ENCODE results near the gene MAD1L1. TPM values are rescaled to one million over a fixed set of nuclear protein-coding genes. Genes with fewer than 3 reads are reported as not detected.
A peak's percentile ranks its signal among the peaks of the same experiment; 100 is the strongest.

MAD1L1 gene
- total and polyA plus RNA-seq, 2 of the 13 experiments (the other 11 are each of a cell fraction or from before 2014, with no cell fraction given), result 17.4 to 64.7 TPM

DNA sequence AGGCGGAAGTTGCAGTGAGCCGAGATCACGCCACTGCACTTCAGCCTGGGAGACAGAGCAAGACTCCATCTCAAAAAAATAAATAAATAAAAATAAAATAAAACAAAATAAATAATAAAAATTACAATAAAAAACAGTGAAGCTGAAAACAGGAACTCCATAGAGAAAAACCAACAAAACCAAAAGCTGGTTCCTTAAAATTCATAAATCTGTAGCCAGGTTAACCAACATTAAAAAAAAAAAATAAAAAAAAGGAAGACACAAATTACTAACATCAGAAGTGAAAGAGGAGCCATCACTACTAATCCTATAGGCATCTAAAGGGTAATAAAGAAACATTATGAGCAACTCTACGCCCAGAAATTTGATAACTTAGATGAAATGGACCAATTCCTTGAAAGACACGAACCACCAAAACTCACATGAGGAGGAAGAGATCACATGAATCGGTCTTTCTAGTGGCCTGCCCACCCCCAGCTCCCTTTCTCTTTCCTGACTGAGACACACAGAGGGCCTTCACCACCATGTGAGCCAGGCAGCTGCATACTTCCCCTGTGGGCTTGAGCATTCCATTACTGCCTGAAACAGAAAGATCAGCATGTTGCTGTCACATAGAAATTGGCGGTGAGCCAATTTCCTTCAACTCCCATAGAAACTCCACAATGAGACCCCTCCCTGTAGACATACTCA is 208.7 kb downstream of the MAD1L1 start:
- H3K9ac ChIP-seq (ENCODE audit: insufficient read depth, low read depth, low read length), result no peak overlapping the region
- peaks cover 15% of the 10 kb centered on the region for H3K79me2 ChIP-seq (ENCODE audit: insufficient read depth, low read length)
- H3K9me3 ChIP-seq (ENCODE audit: low read length), result peaks cover 33% of the 10 kb centered on the region
- in situ Hi-C loops (cut with HindIII; ENCODE audit: extremely low pct_ligation_motif_present, low pct_unique_long_range_greater_than_20kb) (no loop called here), intact Hi-C loops (cut with micrococcal nuclease; ENCODE audit: unreplicated experiment) (no loop called here)
- H3K4me2 ChIP-seq (ENCODE audit: low read depth, low read length), result no peak overlapping the region
- H2AFZ ChIP-seq (ENCODE audit: low read length), result no peak overlapping the region
- peaks cover 26% of the 10 kb centered on the region for H3K4me1 ChIP-seq (ENCODE audit: insufficient read depth, low read length)
- TF ChIP-seq LCORL (IDR thresholded peaks at IDR 0.05) (peak; percentile 72), LCORL (CRISPR knock-in tag; IDR thresholded peaks at IDR 0.05) (no peak)
- TF ChIP-seq, protein P1, sequence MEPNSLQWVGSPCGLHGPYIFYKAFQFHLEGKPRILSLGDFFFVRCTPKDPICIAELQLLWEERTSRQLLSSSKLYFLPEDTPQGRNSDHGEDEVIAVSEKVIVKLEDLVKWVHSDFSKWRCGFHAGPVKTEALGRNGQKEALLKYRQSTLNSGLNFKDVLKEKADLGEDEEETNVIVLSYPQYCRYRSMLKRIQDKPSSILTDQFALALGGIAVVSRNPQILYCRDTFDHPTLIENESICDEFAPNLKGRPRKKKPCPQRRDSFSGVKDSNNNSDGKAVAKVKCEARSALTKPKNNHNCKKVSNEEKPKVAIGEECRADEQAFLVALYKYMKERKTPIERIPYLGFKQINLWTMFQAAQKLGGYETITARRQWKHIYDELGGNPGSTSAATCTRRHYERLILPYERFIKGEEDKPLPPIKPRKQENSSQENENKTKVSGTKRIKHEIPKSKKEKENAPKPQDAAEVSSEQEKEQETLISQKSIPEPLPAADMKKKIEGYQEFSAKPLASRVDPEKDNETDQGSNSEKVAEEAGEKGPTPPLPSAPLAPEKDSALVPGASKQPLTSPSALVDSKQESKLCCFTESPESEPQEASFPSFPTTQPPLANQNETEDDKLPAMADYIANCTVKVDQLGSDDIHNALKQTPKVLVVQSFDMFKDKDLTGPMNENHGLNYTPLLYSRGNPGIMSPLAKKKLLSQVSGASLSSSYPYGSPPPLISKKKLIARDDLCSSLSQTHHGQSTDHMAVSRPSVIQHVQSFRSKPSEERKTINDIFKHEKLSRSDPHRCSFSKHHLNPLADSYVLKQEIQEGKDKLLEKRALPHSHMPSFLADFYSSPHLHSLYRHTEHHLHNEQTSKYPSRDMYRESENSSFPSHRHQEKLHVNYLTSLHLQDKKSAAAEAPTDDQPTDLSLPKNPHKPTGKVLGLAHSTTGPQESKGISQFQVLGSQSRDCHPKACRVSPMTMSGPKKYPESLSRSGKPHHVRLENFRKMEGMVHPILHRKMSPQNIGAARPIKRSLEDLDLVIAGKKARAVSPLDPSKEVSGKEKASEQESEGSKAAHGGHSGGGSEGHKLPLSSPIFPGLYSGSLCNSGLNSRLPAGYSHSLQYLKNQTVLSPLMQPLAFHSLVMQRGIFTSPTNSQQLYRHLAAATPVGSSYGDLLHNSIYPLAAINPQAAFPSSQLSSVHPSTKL (CRISPR knock-in tag; IDR thresholded peaks at IDR 0.05), result no peak
- POLR2A ChIA-PET, result no interaction called here
- H3K27ac ChIP-seq (ENCODE audit: extremely low read length, insufficient read depth, low read length), result no peak overlapping the region
- no peaks in the 10 kb centered on the region for H3K27me3 ChIP-seq (ENCODE audit: control insufficient read depth in 1 of 2, insufficient read depth in 2 of 2, low read length in 2 of 2)
- CTCF ChIA-PET (ENCODE audit: low intra/inter-chr PET ratio, low total read pairs), result no interaction called here
- no peak overlapping the region for H3K4me3 ChIP-seq (replicated peaks in 1 of 3; ENCODE audit: insufficient read depth in 1 of 3, low read depth in 2 of 3, low read length in 3 of 3)
- whole genome bisulfite sequencing (ENCODE audit: low lambda C conversion rate), result 100% methylated on average over 7 of the region's 7 CpGs
- FAIRE-seq (no peak), ATAC-seq (no peak), DNase-seq (ENCODE audit: low spot score) (peak; percentile 9)
- peaks cover 0 to 1% of the 10 kb centered on the region in 2 experiments; a peak in 2 of 5 replicates for H3K36me3 ChIP-seq (replicated peaks in 1 of 2; ENCODE audit: control insufficient read depth in 1 of 2, insufficient read depth in 2 of 2, low read length in 2 of 2)
- H4K20me1 ChIP-seq (ENCODE audit: insufficient read depth, low read length), result no peaks in the 10 kb centered on the region
- BruUV-seq (replicated peaks), result no TSS peak

DNA sequence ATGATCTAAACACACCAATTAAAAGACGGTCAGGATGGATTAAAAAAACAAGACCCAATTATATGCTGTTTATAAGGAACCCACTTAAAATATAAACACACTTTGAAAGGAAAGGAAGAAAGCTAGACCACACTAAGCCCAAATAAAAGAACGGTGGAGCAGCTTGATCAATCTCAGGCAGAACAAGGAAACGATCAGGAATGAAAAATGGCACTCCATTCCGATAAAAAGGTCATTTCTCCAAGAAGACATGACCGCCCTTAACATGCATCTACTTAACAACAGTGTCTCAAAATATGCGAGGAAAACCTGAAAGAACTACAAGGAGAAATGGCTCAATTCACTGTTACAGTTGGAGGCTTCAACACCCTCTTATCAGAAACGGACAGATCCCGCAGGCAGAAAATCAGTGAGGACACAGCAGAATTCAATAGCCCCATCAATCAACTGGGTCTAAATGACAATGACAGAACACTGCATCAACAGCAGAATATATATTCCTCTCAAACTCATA is 210.0 kb downstream of the MAD1L1 start:
- Histone ChIP-seq H3K27ac (ENCODE audit: extremely low read length, insufficient read depth, low read length) (no peak overlapping the region), H3K9ac (ENCODE audit: insufficient read depth, low read depth, low read length) (no peak overlapping the region), H4K20me1 (ENCODE audit: insufficient read depth, low read length) (no peaks in the 10 kb centered on the region), H2AFZ (ENCODE audit: low read length) (no peak overlapping the region), H3K36me3 (replicated peaks in 1 of 2; ENCODE audit: control insufficient read depth in 1 of 2, insufficient read depth in 2 of 2, low read length in 2 of 2) (peaks cover 0 to 1% of the 10 kb centered on the region in 2 experiments; a peak in 2 of 5 replicates), H3K79me2 (ENCODE audit: insufficient read depth, low read length) (peaks cover 15% of the 10 kb centered on the region), H3K9me3 (ENCODE audit: low read length) (peaks cover 25% of the 10 kb centered on the region), H3K4me1 (ENCODE audit: insufficient read depth, low read length) (peaks cover 33% of the 10 kb centered on the region), H3K27me3 (ENCODE audit: control insufficient read depth in 1 of 2, insufficient read depth in 2 of 2, low read length in 2 of 2) (no peaks in the 10 kb centered on the region), H3K4me2 (ENCODE audit: low read depth, low read length) (no peak overlapping the region), H3K4me3 (replicated peaks in 1 of 3; ENCODE audit: insufficient read depth in 1 of 3, low read depth in 2 of 3, low read length in 3 of 3) (no peak overlapping the region)
- in situ Hi-C loops (cut with HindIII; ENCODE audit: extremely low pct_ligation_motif_present, low pct_unique_long_range_greater_than_20kb), result no loop called here
- ChIA-PET CTCF (ENCODE audit: low intra/inter-chr PET ratio, low total read pairs) (no interaction called here), POLR2A (no interaction called here)
- WGBS (ENCODE audit: low lambda C conversion rate), result 96% methylated on average over 8 of the region's 8 CpGs
- no peak for DNase-seq (ENCODE audit: low spot score)
- no peak for ATAC-seq
- no TSS peak for BruUV-seq (replicated peaks)
- no peak for FAIRE-seq
- intact Hi-C loops (cut with micrococcal nuclease; ENCODE audit: unreplicated experiment), result no loop called here
- TF ChIP-seq ZNF317 (CRISPR knock-in tag; IDR thresholded peaks at IDR 0.05) (no peak), MED13 (CRISPR knock-in tag; IDR thresholded peaks at IDR 0.05) (no peak), HNRNPUL1 (IDR thresholded peaks at IDR 0.05; ENCODE audit: low read depth, low read length) (no peak), PCBP2 (optimal IDR thresholded peaks at IDR 0.05; ENCODE audit: low read depth, low read length, poor library complexity, severe bottlenecking) (no peak), MEIS1 (CRISPR knock-in tag; IDR thresholded peaks at IDR 0.05; ENCODE audit: borderline replicate concordance) (no peak), GATAD2A (CRISPR knock-in tag; IDR thresholded peaks at IDR 0.05) (no peak), SNAI1 (CRISPR knock-in tag; IDR thresholded peaks at IDR 0.05; ENCODE audit: borderline replicate concordance) (no peak), PHF5A (CRISPR knock-in tag; IDR thresholded peaks at IDR 0.05; ENCODE audit: low read depth, unreplicated experiment) (no peak), SOX13 (IDR thresholded peaks at IDR 0.05) (no peak), SOX13 (CRISPR knock-in tag; conservative IDR thresholded peaks at IDR 0.05 in 1 of 2, IDR thresholded peaks at IDR 0.05 in 1 of 2) (no peak), KLF16 (CRISPR knock-in tag; IDR thresholded peaks at IDR 0.05) (no peak), EHMT2 (IDR thresholded peaks at IDR 0.05; ENCODE audit: borderline replicate concordance, low read depth, low read length) (no peak)

Measured in HepG2 (cell line).